GM18873 (cell line): Measurements from ENCODE around the gene CIAO3.

Experiments
- ATAC-seq: cut with Tn5 transposase; IDR thresholded peaks from one replicate; pipeline ENCODE4 v1.9.1; 2021; ENCODE audit warnings: mild to moderate bottlenecking, moderate library complexity, moderate number of reproducible peaks; ENCODE audit not compliant: unreplicated experiment, low FRiP score

CIAO3 gene

DNA sequence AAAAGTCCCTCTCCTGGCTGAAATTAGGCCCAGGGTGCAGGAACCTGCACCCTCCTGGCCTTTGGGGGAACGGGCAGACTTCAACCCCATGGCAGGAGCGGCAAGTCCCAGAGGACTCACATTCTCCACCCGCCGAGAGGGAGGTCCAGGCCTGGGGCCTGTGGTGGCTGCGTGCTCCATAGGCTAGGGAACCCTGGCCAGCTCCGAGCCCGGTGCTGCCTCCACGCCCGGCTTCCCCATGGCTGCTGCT, 14.7 kb downstream of the CIAO3 start:
- no peak for ATAC-seq

DNA sequence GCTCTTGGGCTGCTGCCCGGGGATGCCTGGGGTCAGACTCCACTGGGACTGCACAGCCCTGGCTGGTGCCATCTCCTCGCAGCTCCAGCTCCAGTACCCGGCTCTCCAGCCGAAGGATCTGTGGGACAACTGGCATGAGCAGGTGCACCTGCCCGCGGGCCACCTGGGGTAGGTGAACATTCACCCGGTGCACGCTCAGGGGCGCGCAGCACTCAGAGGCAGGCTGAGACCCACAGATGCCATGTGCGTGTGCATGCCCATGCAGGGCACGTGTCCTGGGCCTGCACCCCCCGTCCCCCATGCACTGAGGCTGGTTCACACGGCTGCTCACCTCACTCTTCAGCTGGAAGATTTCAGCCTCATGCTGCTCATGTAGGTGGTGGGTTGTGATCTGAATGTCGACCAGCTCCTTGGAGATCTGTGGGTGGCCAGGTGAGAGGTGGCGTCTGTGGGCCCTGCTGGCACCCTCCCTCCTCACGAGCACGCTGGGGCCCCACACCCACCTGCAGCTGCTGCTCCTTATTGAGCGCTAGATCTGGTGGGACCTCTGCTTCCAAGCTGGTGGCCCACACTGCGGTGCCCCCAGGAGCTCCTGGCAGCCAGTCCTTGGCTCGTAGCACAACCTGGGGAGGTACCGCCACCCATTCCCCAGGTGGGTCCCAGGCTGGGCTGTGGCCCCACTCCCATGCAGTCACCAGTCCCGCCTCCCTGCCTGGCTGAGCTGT, 15.2 kb downstream of the CIAO3 start:
- no peak for ATAC-seq

- ATAC-seq = no peak
These were observed 15.8 kb downstream of the CIAO3 start for GRCh38 chr16:725041-725376.

DNA sequence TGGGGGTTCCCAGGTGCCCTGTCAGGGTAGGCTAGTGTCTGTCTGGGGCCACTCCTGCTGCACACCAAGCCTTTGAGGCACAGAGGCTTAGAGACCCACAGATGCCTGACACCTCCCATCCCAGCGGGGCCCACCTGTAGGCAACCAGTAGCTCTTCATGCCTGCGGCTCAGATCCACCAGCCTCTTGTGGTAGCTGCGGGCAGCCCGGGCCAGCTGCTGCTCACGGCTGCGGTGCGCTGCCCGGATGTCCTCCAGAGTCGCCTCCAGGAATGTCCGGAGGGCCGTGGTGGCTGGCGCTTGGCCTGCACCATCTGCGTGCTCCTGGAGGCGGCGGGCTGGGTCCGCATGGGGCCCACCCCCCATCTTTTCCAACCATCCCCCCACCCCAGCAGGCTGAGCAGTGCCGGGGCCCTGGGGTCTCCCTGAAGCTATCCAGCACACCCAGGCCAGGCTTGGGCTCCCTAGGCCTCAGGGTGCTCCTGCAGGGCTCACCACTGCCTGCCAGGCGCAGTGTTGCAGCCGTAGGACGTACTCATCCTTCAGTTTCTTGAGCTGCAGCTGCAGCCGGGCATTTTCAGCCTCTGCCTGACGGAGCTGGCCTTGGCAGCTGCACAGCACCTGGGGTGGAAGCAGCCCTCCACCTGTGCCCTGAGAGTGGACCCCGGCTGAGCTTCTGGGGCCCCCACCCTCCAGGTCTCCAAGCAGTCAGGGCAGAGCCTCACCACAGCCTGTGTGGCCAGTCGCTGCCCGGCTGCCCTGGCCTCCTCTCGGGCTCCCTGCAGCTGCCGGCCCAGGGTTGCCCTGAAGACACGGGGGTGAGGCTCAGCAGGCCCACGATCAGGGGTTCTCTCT, 16.4 kb downstream of the CIAO3 start:
- ATAC-seq = no peak

DNA sequence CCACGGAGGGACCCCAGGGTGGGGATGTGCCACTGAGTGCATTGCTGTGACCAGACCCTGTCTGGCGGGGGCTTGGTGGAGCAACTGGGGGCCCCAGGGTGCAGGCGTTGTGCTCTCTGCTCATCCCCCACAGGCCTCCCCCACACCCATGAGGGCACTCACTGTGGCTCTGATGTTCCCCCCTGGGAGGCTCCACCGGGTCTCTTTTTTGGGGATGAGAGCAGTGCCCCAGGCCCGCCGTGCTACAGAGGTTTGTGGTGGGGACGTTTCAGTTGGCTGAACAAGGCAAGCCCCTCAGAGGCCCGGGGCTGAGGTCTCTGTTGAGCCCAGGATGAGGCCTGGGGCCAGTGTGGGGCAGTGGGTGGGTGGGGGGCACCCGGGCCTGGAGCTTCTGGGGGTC, 17.1 kb downstream of the CIAO3 start:
- no peak for ATAC-seq

- ATAC-seq = no peak
These were observed 17.8 kb downstream of the CIAO3 start for GRCh38 chr16:722835-723633.

DNA sequence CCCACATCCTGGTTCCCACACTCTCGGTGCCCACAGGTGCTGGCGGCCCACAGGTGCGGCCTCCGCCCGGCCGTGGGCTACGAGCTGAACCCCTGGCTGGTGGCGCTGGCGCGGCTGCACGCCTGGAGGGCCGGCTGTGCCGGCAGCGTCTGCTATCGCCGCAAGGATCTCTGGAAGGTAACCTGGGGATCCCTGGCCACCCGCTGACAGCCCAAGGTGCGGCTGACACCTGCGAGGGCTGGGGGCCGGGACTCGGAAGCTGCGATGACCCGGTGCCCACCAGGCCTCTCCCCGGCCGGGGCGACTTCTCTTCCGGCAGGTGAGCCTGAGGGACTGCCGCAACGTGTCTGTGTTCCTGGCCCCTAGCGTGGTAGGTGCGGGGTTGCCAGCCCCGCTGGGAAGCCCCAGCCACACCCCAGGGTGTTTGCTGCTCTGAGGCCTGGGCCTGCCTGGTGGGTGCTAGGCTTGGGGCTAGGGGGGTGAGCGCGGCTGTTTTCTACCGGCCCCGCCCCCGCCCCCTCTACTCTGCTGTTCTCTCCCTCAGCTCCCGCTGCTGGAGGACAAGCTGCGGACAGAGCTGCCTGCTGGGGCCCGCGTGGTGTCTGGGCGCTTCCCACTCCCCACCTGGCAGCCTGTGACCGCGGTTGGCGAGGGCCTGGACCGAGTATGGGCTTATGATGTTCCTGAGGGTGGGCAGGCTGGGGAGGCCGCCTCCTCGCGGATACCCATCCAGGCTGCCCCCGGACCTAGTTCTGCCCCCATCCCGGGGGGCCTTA, 18.8 kb downstream of the CIAO3 start:
- no peak for ATAC-seq

DNA sequence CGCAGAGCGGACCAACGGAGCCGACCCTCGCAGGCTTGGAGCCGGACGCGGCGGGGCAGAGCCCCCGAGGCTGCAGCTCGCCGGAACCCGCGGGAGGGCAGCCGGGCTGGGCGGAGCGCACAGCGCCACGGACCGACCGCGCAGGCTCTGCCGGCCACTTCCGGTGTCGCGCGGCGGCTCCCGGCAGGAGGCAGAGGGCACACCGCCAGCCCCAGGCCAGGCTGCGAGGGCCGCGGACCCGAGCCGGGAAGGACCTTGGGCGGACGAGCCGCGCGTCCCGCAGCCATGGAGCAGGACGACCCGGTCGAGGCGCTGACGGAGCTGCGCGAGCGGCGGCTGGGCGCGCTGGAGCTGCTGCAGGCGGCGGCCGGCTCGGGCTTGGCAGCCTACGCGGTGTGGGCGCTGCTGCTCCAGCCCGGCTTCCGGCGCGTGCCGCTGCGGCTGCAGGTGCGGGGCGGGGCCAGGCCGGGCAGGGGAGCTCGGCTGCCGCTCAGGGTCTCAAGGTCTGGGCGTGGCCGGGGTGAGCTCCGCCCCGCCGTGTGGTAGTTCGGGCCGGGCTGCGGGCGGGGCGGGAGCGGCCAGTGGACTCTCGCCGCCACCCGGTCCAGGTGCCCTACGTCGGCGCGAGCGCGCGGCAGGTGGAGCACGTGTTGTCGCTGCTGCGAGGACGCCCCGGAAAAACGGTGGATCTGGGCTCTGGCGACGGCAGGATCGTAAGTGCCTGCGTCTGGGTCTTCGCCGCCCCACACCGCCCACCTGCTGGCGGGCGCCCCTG, 19.6 kb downstream of the CIAO3 start, which contains the start of gene ANTKMT:
ANTKMT (plus strand) TSS at position 157 of the 775 bp plus-strand sequence; CDS start at position 286, 129 bp downstream.
- peak; percentile 47 for ATAC-seq

DNA sequence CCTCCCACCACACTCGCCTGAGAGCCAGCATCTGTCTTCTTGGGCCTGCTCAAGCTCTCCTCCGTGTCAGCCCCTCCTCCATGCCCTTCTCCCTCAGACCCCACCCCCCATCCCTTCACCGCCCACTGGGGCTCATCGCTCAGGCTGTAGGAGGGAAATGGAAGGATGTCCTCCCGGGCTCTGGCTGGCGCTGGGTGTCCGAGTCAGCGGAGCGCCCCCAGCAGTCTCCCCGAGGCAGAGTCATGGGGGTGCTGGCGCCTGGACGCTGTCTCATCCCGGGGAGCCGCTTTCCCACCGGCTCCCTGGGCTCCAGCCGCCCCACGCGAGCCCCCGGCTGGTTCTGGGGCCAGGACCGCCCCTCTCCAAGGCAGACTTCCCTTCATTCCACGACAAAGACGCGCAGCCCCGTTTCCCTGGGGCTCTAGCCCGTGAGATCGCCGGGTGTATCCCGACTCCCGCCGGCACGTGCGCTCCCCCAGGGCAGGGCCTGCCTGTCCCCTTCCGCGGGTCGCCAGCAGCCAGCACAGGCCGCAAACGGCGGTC, 20.3 kb downstream of the CIAO3 start:
- ATAC-seq = peak; percentile 3

- ATAC-seq = no peak
These were observed 20.9 kb downstream of the CIAO3 start for GRCh38 chr16:719815-720446.

GRCh38 chr16:718922-719321, 21.9 kb downstream of the CIAO3 start:
- no peak for ATAC-seq

DNA sequence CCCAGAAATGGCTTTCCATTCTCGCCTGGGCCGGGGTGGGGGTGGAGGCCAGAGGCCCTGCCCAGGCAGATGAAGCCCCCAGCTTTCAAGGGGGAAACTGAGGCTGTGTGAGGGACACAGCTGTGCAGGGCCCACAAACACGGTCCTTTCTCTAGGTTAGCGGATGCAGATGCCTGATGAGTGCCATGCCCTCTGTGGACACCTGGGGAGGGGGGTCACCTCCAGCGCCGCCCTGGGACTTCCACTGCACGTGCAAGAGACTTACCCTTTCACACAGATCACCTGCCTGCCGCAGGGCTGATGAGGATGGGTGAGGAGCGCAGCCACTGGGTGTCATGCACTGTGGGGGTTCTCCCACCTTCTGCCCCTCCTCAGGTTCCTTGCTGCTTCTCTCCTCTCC, 22.4 kb downstream of the CIAO3 start:
- no peak for ATAC-seq

DNA sequence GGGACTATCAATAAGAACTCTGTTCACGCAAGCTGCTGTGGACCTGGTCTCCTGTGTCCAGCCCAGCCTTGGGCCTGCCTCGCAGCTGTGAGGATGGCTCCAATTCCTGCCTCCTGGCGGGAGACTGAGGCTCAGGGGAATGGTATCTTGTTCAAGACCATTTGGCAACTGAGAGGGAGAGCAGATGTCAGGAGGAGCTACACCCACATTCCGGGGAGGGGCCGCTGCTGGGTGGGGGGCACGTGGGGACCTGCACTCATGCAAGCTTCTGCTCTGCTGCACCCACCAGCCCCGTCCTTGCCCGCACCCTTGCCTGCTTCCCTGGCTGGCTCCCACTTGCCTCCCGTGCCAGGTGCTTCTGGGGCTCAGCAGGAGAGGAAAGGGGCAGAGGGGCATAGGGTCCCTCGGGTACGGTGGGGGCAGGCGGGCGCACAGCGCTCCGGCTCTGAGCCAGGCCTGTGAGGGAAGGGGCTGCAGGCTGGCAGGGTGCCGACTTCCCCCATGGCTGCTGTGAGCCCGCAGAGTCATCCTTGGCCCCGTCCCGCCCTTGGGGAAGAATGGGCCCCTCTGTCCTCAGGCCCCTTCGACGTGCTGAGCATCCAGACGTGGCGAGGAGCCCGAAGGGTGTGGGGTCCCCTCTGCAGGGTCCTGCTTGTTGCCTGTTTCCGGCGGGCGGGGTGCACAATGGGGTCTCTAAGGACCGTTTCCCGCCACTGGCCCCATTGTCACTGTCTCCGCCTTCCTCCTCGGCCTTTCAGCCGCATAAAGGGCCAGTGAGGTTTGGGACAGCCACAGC, 23.1 kb downstream of the CIAO3 start:
- ATAC-seq = no peak

DNA sequence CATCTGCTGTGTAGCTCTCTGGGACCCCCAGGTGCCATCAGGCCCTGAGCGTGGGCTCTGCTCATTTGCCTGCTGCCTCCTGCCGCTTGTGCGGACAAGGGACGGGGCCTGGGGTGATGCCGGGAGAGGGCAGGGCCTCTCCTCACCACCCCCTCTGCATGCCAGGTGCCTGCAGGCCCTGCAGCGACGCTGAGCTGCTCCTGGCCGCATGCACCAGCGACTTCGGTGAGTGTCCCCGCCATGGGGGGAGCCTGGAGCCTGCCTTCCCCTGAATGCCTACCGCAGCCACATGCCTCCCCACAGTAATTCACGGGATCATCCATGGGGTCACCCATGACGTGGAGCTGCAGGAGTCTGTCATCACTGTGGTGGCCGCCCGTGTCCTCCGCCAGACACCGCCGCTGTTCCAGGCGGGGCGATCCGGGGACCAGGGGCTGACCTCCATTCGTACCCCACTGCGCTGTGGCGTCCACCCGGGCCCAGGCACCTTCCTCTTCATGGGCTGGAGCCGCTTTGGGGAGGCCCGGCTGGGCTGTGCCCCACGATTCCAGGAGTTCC, 23.9 kb downstream of the CIAO3 start:
- no peak for ATAC-seq

GRCh38 chr16:716200-716568, 24.6 kb downstream of the CIAO3 start:
- ATAC-seq = no peak

DNA sequence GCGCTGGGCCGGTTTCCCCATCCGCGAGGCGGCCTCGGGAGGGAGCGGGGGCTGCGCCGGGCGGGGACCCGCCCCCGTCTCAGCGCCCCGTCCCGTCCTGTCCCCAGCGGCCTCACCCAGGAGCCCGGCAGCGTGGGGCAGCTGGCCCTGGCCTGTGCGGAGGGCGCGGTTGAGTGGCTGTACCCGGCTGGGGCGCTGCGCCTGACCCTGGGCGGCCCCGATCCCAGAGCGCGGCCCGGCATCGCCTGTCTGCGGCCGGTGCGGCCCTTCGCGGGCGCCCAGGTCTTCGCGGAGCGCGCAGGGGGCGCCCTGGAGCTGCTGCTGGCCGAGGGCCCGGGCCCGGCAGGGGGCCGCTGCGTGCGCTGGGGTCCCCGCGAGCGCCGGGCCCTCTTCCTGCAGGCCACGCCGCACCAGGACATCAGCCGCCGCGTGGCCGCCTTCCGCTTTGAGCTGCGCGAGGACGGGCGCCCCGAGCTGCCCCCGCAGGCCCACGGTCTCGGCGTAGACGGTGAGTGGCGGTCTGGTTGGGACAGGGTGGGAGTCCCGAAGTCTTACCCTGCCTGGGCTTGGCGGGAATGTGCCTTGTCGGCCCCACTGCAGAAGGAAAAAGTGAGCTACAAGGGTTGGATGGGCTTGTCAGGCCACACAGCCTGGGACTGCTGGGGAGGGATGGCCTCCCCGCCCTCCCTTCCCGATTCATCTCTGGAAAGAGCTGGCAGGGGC, 25.2 kb downstream of the CIAO3 start:
- no peak for ATAC-seq
